T-helper 1 cell (primary cell): ENCODE measurements around the gene SLC52A1.
A peak's percentile ranks its signal among the peaks of the same experiment; 100 is the strongest.

Source experiments
- DNase-seq, 5 donors: peaks; one replicate each; pipeline ENCODE4 v3.0.0-alpha.2; 2012 to 2020

The SLC52A1 gene

GRCh38 chr17:4986951-4987766 is 48.1 kb downstream of the SLC52A1 start, which contains the start of gene CAMTA2:
Gene CAMTA2 (minus strand): TSS chr17:4987675. CDS start chr17:4986222, 1,453 bp downstream.
- DNase-seq, result peak; percentile 71 to 85 (median 82)

- DNase-seq, result peak in 1 of 5 donors; percentile 38
Measured at GRCh38 chr17:4986403-4986802, 48.8 kb downstream of the SLC52A1 start.
